D341Med (cell line): ENCODE data around the gene COL18A1.

Experiments
- DNase-seq: peaks from one replicate; pipeline ENCODE4 v3.0.0; 2012; ENCODE audit warnings: low spot score

COL18A1 gene

GRCh38 chr21:45414396-45415187 lies 9.6 kb downstream of the COL18A1 start:
- DNase-seq, result no peak

GRCh38 chr21:45415188-45415942 lies 10.4 kb downstream of the COL18A1 start:
- DNase-seq, result no peak

GRCh38 chr21:45415943-45416611 lies 11.1 kb downstream of the COL18A1 start:
- no peak for DNase-seq

- DNase-seq, result no peak
Observed at GRCh38 chr21:45416620-45417019, 11.7 kb downstream of the COL18A1 start.

- DNase-seq, result no peak
Observed at GRCh38 chr21:45417256-45417950, 12.4 kb downstream of the COL18A1 start.

- DNase-seq, result no peak
Observed at GRCh38 chr21:45417951-45418300, 13.0 kb downstream of the COL18A1 start.

DNA sequence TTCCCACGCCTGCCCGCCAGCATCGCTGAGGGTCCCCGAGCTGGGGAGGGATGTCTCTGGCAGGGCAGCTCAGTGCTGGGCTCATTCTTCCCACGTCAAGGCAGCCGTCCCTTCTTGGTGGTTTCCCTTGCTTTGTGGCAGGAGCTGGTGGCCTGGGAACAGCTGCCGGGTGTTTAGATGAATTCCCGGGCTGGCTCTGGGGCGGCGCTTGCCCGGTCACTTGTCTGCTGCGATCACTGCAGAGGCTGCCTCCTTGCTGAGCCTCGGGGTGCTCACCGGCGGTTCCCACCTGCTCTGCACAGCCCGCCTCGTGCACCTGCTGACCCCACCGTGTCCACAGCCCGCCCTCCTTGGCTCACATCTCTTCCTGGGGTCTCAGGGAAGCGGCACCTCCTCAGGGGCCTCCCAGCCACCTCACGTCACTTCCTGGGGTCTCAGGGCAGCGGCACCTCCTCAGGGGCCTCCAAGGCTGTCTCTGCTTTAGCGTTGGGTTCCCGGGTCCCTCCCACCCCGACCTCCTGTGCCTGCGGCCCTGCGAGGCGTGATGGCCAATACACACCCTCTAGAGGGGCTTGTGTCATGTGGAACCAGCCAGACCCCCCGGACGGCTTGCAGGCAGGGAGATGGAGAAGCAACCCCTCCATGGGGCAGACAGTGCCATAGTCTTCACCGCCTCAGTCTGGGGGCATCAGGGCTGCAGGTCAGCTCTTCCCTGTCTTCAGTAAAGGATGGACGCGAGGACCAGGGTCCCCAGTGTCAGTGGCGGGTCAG lies 13.5 kb downstream of the COL18A1 start:
- no peak for DNase-seq

DNA sequence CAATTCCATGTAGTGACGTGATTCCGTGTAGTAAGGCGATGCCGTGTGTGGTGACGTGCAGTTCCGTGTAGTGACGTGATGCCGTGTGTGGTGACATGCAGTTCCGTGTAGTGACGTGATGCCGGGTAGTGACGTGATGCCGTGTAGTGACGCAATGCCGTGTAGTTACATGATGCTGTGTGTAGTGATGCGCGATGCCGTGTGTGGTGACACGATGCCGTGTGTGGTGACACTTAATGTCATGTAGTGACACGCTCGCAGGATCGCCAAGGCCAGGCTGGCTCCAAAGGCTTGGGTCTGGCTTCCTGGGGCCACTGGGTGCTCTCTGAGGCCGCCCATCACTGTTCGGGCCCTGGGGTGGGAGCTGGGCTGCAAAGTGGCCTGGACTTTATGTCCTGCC lies 14.2 kb downstream of the COL18A1 start:
- no peak for DNase-seq

DNA sequence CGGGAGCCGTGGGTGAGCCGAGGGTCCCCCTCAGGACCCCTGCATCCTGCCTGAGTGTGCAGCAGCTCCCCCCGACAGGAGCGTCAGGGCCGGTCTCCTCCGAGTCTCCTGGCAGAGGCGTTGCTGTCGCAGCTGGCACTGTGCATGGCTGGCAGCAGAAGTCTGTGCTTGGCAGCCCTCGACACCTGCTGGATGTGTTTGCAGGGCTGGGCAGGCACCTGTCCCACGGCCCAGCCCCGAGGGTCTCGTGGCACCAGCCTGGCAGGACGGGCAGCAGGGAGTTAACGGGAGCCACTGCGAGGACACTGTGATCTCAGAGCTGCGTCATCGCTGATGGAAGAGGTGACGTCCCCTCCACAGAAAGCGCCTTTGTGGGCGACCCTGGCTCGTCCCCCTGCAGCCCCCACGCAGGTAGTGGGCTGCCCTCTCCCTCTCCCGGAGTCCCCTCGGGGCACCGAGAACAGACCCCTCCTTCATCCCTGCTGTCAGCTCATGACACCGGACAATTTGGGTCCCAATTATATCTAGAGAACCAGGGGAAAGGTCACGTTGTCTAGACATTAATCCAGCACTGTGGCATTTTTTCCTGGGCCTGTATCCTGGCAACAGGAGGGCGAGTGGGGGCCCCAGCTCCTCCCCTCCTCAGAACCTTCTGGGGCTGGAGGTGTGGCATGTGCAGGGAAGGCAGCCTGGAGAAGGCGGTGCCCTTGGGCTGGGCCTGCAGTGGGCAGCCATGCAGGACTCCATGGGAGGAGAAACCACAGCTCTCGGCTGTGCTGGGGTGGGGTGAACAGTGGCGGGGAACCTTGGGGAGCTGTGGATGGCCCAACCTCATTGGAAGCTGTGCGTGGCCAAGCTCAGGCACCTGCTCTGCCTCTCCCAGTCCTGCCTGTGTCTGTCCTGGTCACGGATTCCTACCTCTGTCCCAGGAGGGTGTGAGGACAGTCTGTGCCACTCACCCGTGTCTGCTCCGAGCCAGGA lies 15.4 kb downstream of the COL18A1 start:
- no peak for DNase-seq

DNA sequence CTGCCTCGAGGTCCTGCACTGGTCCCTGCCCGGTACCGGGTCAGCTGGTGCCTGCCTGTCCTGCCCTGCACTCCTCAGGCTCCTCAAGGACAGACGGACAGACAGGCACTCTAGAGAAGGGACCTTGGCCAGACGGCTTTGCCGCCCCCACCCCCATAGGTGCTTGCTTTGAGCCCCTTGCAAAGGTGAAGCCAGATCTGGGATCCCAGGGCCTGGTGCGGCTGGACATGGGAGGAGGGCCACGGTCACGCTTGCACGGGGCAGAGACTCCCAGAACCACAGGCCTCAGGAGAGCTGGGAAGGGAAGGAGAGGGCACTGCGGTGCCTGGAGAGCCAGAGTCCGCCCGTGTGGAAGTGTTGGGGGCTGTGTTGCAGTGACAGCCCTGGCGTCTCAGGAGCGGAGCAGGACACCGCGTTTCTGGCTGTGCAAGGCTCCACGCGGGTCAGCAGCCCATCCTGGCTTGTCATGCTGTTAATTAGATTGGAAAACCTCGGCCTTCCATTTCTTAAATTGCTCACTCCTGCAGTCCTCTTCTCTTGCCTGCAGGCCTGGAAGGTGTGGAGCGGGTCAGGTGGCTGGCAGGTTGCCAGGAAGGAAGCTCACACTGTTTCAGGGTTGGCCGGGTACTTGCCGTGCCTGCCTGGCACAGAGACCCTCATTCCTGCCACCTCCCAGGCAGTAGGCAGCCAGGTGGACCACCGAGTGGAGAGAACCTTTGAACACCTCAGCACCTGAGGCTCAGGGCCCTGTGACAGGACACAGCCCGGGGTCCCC lies 16.3 kb downstream of the COL18A1 start:
- no peak for DNase-seq

GRCh38 chr21:45421846-45422775 lies 17.1 kb downstream of the COL18A1 start:
- DNase-seq, result no peak

- DNase-seq, result no peak
Observed at GRCh38 chr21:45423201-45423955, 18.4 kb downstream of the COL18A1 start.

DNA sequence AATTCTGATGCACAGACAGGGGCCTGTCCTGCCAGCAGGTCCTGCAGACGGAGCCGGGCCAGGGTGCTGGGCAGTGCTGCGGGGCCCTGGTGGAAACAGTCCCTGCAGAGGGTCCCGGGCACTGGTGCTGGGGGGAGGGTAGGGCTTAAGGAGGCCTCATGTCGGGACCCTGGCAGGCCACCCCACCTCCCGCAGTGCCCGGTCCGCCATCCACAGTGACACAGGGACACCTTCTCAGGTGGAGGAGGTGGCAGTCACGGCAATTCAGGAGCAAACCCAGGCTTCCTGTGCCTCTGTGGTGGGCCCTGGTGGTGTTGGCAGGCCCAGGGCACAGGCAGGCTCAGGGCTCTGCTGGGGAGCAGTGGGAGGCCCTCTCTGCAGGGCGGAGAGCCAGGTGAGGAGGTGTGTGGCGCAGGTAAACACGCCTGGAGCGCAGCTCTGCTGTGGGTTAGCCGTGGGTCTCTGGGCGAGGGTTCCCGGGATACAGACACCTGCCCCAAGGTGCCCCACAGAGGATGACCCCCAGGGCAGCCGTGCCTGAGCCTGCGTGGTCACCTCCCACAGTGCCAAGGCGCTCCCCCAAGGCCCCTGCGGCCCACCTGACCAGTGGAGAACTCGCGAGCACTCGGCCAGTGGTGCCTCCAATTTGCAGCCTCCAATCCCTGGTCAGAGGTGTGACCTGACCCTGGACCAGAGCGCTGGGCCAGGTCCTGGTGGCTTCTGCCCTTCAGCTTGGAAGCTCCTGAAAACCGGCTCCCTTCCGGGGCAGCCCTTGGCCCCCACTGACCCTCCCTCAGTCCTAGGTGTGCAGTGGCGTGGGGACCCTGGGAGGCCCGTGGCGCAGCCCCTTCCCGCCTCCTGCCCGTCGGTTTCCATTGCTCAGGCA lies 19.2 kb downstream of the COL18A1 start:
- DNase-seq, result no peak

GRCh38 chr21:45424854-45425795 lies 20.2 kb downstream of the COL18A1 start:
- no peak for DNase-seq
